ENCODE measurements around the gene SWT1.
"Not testable (repeated sequence)": the region's sequence is repeated elsewhere in the genome, so short reads cannot be mapped to it uniquely, and the experiment has no call there.

Gene SWT1

GRCh38 chr1:185159966-185160365 is 3.0 kb downstream of the SWT1 start:
- no peak overlapping the region for H3K4me2 ChIP-seq (ENCODE audit: low read length)
- no peak overlapping the region for H2AFZ ChIP-seq
- H3K27ac ChIP-seq: no peak overlapping the region
- peaks cover 6% of the 10 kb centered on the region for H3K4me1 ChIP-seq
- TF ChIP-seq, protein P1, sequence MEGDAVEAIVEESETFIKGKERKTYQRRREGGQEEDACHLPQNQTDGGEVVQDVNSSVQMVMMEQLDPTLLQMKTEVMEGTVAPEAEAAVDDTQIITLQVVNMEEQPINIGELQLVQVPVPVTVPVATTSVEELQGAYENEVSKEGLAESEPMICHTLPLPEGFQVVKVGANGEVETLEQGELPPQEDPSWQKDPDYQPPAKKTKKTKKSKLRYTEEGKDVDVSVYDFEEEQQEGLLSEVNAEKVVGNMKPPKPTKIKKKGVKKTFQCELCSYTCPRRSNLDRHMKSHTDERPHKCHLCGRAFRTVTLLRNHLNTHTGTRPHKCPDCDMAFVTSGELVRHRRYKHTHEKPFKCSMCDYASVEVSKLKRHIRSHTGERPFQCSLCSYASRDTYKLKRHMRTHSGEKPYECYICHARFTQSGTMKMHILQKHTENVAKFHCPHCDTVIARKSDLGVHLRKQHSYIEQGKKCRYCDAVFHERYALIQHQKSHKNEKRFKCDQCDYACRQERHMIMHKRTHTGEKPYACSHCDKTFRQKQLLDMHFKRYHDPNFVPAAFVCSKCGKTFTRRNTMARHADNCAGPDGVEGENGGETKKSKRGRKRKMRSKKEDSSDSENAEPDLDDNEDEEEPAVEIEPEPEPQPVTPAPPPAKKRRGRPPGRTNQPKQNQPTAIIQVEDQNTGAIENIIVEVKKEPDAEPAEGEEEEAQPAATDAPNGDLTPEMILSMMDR (IDR thresholded peaks at IDR 0.05): no peak
- H3K36me3 ChIP-seq (ENCODE audit: control insufficient read depth, insufficient read depth, low read length): no peaks in the 10 kb centered on the region
- no peak overlapping the region for H3K9ac ChIP-seq
- H3K27me3 ChIP-seq (ENCODE audit: control insufficient read depth, insufficient read depth, low read length): no peaks in the 10 kb centered on the region
- no peaks in the 10 kb centered on the region for H3K9me3 ChIP-seq (ENCODE audit: control insufficient read depth, low read length)
- no peak overlapping the region for H3K4me3 ChIP-seq (ENCODE audit: low read depth, low read length)
- H3K79me2 ChIP-seq: no peaks in the 10 kb centered on the region

DNA sequence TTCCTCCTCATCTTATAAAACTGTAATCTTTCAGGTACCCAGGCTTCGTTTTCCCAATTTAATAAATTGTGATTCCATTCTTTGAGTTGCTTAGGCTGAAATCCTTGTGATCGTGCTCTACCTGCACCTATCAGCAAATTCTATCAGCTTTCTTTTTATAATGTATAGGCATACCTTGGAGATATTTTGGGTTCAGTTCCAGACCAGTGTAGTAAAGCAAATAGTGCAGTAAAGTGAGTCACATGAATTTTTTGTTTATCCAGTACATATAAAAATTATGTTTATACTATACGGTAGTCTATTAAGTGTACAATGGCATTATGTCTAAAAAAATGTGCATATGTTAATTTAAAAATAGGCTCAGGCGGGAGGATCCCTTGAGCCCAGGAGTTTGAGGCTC is 5.5 kb downstream of the SWT1 start:
- no peak overlapping the region for H3K4me3 ChIP-seq (ENCODE audit: low read depth, low read length)
- no peak overlapping the region for H3K27ac ChIP-seq
- peaks cover 4% of the 10 kb centered on the region for H3K4me1 ChIP-seq
- H3K9ac ChIP-seq: no peak overlapping the region
- no peak overlapping the region for H3K4me2 ChIP-seq (ENCODE audit: low read length)
- no peaks in the 10 kb centered on the region for H3K27me3 ChIP-seq (ENCODE audit: control insufficient read depth, insufficient read depth, low read length)
- no peak overlapping the region for H2AFZ ChIP-seq
- TF ChIP-seq, protein P1 (IDR thresholded peaks at IDR 0.05): no peak
- no peaks in the 10 kb centered on the region for H3K36me3 ChIP-seq (ENCODE audit: control insufficient read depth, insufficient read depth, low read length)
- no peaks in the 10 kb centered on the region for H3K9me3 ChIP-seq (ENCODE audit: control insufficient read depth, low read length)
- no peaks in the 10 kb centered on the region for H3K79me2 ChIP-seq

DNA sequence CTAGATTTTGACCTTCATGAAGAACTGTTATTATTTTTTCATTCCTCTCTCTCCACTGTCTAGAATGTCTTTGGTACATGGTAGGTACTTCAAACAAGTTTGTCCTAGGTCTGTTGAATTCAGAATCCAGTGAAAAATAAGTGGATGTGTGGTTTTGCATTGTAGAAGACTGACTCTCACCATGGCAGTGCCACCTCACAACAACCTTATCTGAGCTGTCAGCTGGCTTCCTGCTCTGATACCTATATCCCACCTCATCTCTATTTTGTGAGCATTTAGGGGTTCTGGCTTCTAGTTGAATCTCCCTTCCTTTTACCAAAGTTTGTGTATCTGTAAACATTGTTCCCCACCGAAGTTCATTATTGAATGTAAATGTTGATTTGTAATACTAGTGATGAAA is 9.1 kb downstream of the SWT1 start:
- H3K27ac ChIP-seq: no peak overlapping the region

DNA sequence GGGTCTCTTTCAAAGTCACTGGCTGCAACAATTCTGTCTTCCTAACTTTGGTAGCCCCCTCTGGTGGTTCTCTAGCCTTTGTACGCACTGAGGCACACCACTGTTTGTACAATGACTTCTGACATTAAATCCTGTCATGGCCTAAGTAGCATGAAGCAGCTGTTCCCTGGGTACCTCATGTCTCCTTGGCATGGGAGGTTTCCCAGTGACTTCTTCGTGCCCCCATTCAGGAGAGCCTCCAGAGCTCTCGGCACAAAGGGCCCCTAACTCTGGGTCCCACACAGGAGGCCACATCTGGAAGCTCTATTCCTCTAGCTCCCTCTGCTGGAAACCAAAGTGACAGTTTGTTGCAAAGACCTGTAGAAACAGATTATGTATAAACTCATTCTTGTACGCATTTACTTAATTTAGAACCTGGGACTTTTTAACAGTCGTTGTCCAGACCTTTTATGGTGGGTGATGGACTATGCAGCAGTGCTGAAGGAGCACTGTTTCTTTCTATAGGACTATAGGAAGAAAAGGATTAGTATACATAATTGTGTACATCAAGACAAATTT is 13.4 kb downstream of the SWT1 start:
- H2AFZ ChIP-seq: no peak overlapping the region
- H3K4me2 ChIP-seq (ENCODE audit: low read length): no peak overlapping the region
- no peak overlapping the region for H3K4me3 ChIP-seq (ENCODE audit: low read depth, low read length)
- no peak overlapping the region for H3K9ac ChIP-seq
- no peaks in the 10 kb centered on the region for H3K27me3 ChIP-seq (ENCODE audit: control insufficient read depth, insufficient read depth, low read length)
- no peaks in the 10 kb centered on the region for H3K9me3 ChIP-seq (ENCODE audit: control insufficient read depth, low read length)
- no peaks in the 10 kb centered on the region for H3K36me3 ChIP-seq (ENCODE audit: control insufficient read depth, insufficient read depth, low read length)
- H3K4me1 ChIP-seq: no peaks in the 10 kb centered on the region
- no peak overlapping the region for H3K27ac ChIP-seq
- H3K79me2 ChIP-seq: no peaks in the 10 kb centered on the region
- TF ChIP-seq, protein P1 (IDR thresholded peaks at IDR 0.05): peak; percentile 41

More for the DNA sequence above, 9.1 kb downstream of the SWT1 start:
- H3K36me3 ChIP-seq (ENCODE audit: control insufficient read depth, insufficient read depth, low read length): no peaks in the 10 kb centered on the region
- H3K27me3 ChIP-seq (ENCODE audit: control insufficient read depth, insufficient read depth, low read length): no peaks in the 10 kb centered on the region
- TF ChIP-seq, protein P1 (IDR thresholded peaks at IDR 0.05): no peak
- H3K9me3 ChIP-seq (ENCODE audit: control insufficient read depth, low read length): no peaks in the 10 kb centered on the region
- H3K4me1 ChIP-seq: no peaks in the 10 kb centered on the region
- H3K9ac ChIP-seq: no peak overlapping the region
- no peak overlapping the region for H2AFZ ChIP-seq
- H3K79me2 ChIP-seq: no peaks in the 10 kb centered on the region
- no peak overlapping the region for H3K4me2 ChIP-seq (ENCODE audit: low read length)
- H3K4me3 ChIP-seq (ENCODE audit: low read depth, low read length): no peak overlapping the region

DNA sequence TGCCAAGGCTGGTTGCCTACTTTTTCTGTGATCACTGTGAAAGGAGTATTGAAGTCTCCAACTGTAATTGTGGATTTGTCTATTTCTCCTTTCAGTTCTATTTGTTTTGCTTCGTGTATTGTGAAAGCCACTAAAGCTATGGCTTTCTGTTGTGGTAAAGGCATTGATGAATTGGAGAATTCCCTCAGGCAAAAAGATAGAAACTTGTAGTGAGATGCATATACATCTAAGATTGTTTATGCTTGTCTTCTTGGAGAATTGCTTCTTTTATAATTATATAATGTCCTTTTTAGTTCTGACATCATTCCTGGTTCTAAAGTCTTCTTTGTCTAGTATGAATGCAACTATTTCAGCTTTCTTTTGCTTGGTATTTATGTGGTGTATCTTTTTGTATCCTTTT is 36.8 kb downstream of the SWT1 start:
- no peaks in the 10 kb centered on the region for H3K79me2 ChIP-seq
- no peaks in the 10 kb centered on the region for H3K4me1 ChIP-seq
- TF ChIP-seq, protein P1 (IDR thresholded peaks at IDR 0.05): no peak
- H3K9ac ChIP-seq: no peak overlapping the region
- no peak overlapping the region for H3K27ac ChIP-seq
- no peaks in the 10 kb centered on the region for H3K27me3 ChIP-seq (ENCODE audit: control insufficient read depth, insufficient read depth, low read length)
- no peak overlapping the region for H3K4me3 ChIP-seq (ENCODE audit: low read depth, low read length)
- H3K9me3 ChIP-seq (ENCODE audit: control insufficient read depth, low read length): no peaks in the 10 kb centered on the region
- no peak overlapping the region for H2AFZ ChIP-seq
- H3K36me3 ChIP-seq (ENCODE audit: control insufficient read depth, insufficient read depth, low read length): no peaks in the 10 kb centered on the region
- H3K4me2 ChIP-seq (ENCODE audit: low read length): no peak overlapping the region

- H3K4me1 ChIP-seq; H3K79me2 ChIP-seq; H3K36me3 ChIP-seq (ENCODE audit: control insufficient read depth, insufficient read depth, low read length): not testable (repeated sequence)
These were observed 41.7 kb downstream of the SWT1 start for GRCh38 chr1:185198712-185199111.

More at GRCh38 chr1:185198712-185199111, 41.7 kb downstream of the SWT1 start:
- not testable (repeated sequence) for H3K4me3 ChIP-seq (ENCODE audit: low read depth, low read length); H3K9ac ChIP-seq; H3K27ac ChIP-seq; H3K9me3 ChIP-seq (ENCODE audit: control insufficient read depth, low read length); H3K4me2 ChIP-seq (ENCODE audit: low read length); H2AFZ ChIP-seq; H3K27me3 ChIP-seq (ENCODE audit: control insufficient read depth, insufficient read depth, low read length)
